ENCODE results near the gene VASH1.
A peak's percentile ranks its signal among the peaks of the same experiment; 100 is the strongest.
"Not testable (repeated sequence)": the region's sequence is repeated elsewhere in the genome, so short reads cannot be mapped to it uniquely, and the experiment has no call there.

Gene VASH1

DNA sequence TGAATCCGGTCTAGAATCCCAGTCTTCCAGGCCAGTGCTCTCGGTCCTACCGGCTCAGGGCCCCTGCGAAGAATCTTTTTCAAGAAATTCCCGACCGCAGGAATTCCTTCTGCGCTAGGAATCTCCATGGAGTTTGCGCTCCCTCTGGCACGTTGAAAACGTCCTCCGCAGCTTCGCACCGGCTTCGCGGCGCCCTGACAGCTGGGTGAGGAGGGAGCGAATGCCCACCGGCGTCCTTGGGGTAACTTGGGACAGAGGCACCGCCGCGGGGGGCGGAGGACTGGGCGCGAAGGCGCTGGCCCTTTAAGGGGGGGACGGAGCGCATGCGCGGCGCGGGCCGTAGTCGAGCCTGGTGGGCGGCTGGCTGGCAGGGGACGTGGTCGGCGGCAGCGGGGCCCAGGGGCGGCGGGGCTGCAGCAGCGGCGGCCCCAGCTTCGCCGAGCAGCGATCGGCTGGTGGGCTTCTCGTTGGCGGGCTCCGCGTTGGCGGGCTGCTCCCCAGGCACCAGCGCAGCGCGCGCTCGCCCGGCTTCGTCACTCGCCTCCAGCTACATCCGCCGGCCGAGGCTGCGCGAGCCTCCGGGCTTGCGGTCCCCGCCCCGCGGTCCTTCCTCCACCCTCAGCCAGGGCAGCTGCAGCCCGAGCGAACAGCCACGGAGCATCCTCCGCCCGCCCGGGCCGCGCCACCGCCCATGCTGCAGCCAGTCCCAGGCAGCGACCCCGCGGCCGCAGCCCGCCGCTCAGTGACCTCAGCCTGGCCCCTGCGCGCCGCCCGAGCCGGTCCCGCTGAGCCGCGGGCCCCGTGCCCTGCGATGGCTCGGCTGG lies at the start of gene VASH1:
VASH1 (plus strand) TSS at position 333 of the 824 bp plus-strand sequence. CDS start 1,354 bp downstream, outside the sequence.
- peak; percentile 62 for DNase-seq (ENCODE audit: low read depth, low spot score)

DNA sequence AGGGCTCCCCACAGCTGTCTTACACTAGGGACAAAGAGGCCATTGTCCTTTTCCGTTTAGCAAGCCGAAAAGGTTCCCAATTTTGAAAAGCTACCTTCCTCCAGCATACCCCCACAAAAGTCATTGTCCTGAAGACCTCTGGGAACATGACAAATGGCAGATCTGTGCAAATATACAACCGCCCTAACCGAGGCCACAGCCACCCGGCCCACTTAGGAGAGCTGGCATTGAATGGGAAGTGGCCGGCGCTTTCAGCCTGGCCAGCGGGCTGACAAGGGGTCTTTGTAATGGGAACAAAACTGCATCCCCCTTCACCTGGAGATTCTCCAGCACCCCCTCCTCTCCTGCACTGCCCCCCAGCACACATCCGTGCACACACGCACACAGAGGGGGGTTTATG lies 48.1 kb upstream of the VASH1 start:
- DNase-seq (ENCODE audit: low read depth, low spot score) = no peak

GRCh38 chr14:76714470-76714869 lies 46.8 kb upstream of the VASH1 start:
- DNase-seq (ENCODE audit: low read depth, low spot score) = no peak

GRCh38 chr14:76715101-76715500 lies 46.2 kb upstream of the VASH1 start:
- DNase-seq (ENCODE audit: low read depth, low spot score) = no peak

DNA sequence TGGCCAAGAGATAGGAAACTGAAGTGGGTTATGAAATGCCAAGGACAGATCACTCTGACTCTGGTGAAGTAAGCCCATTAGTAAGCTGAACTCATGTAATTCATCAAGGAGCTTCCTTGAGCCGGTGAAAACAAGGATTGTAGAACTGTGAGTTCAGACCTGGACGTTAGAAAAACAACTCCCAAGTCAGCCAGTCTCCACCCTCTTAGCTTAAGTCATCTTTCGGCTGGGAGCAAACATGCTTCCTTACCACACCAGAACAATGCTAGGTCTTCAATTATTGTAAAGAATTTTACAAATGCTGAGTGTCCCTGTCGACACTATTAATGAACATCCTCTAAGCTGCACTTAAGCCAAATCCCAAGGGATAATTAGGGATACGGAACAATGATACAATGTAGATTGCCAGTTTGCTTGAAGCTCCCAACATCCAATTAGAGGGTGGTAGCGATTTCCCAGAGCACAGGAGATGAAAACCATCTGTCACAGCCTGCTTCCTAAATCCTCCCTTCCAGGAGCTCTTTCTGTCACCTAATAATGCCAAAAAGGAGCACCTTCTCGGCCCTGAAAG lies 45.7 kb upstream of the VASH1 start:
- DNase-seq (ENCODE audit: low read depth, low spot score) = no peak

DNA sequence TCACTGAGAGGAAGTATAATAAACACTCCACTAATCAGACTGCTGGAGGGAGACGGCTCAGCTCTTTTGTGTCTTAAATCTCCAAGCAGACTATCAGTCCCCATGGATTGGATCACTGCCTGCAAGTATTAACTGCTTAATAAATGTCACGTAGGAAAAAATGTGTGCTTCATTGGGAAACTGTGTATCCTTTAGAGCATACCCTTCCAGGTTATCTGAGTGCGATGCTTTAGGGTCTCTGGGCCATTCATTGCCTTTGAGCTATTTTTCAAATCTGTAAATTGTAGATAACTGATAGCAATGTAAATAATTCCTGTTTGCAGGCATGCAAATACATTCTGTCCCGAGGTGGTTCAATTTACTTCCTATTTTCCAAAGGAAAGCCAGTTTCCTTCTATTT lies 45.0 kb upstream of the VASH1 start:
- DNase-seq (ENCODE audit: low read depth, low spot score) = no peak

DNA sequence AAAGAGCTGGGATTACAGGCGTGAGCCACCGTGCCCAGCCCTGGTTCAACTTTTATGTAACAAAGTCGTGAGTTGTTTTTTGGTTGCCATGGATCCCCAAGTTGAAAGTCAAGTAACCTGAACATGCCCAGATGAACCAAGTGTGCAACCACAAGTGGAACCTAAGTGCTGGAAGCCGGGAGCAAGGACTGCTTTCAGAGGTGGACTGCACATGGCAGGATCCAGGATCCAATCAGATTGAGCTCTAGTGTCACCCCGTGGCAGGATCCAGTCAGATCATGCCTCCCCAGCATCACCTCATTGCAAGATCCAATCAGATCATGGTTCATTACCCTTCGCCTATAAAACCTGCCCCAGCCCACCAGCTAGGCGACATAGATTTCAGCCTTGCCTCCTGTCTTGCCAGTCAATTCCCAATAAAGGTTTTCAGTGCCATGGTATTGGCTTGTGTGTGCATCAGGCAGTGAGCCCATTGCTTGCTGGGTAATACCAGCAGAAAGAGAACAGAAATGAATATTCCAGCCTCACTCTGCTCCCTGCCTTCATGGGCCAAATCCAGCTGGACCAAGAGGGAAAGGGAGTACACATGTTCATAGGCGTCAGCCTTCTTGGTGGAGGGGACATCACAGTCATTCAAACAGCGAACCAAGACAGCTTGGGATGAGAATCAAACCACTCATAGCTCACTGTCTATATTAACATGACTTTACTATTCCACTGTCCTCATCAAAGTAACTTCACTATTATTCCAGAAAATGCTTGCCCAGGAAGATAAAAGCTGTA lies 43.6 kb upstream of the VASH1 start:
- DNase-seq (ENCODE audit: low read depth, low spot score) = no peak

DNA sequence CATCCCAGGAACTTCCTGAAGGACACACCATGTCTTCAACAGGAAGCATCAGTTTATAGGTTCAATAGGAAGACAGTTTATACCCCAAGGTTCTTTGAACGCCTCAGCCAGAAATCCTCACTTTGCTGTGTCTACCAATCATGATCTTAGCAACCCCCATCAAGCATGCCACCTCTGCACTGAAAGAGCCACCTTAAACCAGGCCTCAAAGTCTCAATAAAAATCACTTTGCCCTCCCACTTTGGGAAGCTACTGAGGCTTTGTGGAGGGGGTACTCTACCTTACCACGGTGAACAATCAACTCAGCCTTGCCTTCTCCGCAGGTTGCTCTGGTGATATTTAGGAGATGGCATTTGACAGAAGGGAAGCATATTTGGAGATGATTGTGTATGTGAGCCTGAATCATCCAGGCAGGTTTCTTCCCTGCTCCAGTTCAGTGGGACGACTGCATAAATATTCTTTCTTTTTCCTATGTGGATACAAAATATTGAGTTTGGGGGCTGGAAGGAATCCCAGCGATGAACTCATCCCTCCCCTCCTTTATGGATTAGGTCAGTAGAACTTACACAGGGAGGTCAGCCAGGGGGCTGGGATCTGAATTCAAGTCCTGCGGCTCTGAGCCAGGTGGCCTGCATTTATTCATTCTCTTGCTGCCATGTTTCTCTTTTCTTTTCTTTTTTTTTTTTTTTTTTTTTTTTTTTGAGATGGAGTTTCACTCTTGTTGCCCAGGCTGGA lies 42.8 kb upstream of the VASH1 start:
- DNase-seq (ENCODE audit: low read depth, low spot score) = no peak

GRCh38 chr14:76719666-76720065 lies 41.6 kb upstream of the VASH1 start:
- no peak for DNase-seq (ENCODE audit: low read depth, low spot score)

DNA sequence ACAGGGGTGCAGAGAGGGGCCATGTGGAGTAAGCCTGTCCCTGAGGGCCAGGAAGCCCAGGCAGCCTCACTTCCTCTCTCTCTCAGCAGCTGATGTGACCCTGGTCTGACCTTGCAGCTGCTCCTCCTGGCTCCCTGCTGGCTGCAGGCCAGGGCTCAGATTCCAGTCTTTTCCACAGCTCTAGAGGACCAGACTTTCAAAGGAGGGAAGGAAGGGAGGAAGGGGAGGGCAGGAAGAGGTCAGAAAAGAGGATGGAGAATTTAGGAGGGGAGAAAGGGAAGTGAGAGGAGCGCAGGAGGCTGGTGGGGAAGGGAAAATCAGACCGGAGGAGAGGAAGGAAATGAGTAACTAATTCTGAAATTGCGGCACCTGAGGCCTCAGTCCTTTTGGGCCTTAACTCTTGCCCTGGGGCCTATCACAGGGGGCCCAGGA lies 40.9 kb upstream of the VASH1 start:
- peak; percentile 55 for DNase-seq (ENCODE audit: low read depth, low spot score)

- not testable (repeated sequence) for DNase-seq (ENCODE audit: low read depth, low spot score)
These were observed 39.8 kb upstream of the VASH1 start for GRCh38 chr14:76721506-76721905.

- no peak for DNase-seq (ENCODE audit: low read depth, low spot score)
These were observed 36.4 kb upstream of the VASH1 start for GRCh38 chr14:76724651-76725550.

DNA sequence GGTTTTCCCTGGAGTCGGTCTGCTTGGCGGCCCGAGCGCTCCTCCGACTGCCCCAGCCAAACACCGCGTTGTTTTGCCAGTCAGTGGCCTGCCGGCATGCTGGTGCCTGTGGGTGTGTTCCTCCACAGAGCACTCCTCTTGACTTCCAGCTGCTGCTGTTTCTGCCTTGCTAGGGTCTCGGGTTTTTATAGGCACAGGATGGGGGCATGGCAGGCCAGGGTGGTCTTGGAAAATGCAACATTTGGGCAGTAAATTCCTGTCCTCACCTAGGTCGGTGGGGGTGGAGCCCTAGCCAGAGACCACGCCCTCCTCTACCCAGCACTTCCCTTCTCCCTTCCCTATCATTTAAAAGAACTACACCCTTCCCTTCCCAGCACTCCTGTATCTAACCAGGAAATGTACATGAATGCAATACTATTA lies 34.7 kb upstream of the VASH1 start:
- peak; percentile 17 for DNase-seq (ENCODE audit: low read depth, low spot score)

DNA sequence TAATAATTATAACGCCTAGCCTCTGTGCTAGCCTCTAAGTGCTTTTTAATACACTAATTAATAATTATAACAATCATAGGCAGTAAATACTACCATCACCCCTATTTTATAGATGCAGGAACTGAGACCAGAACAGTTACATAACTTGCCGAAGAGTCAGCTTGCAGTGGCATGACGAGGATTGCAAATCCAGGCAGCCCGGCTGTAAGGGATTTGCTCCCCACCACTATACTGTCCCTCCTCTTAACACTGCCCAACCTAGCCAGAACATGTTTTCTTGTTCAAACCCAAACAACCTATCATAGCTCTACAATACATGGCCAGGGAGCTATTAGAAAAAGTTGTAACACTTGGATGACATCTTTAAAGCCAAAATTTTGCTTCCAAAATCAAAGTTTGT lies 33.9 kb upstream of the VASH1 start:
- no peak for DNase-seq (ENCODE audit: low read depth, low spot score)

- DNase-seq (ENCODE audit: low read depth, low spot score) = no peak
These were observed 33.4 kb upstream of the VASH1 start for GRCh38 chr14:76727901-76728300.

DNA sequence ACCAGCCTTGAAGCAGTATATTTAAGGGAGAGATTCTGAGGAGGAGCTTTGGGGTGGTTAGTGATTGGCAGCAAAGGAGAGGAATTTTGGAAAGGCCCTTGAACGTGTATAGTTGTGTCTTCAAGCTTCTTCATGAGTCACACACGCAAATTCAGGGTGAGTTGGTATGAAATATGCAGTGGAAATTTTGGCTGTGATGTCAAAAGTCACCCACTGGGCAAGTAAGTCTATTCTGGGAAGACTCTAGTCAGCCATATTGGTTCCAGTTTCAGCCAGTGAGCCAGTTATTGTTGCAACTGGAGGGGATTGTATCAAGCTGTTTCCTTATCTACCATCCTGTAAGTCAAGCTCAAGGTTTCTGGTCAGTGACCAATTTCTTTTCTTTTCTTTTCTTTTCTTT lies 32.0 kb upstream of the VASH1 start:
- no peak for DNase-seq (ENCODE audit: low read depth, low spot score)

- no peak for DNase-seq (ENCODE audit: low read depth, low spot score)
These were observed 31.2 kb upstream of the VASH1 start for GRCh38 chr14:76729953-76730505.

- not testable (repeated sequence) for DNase-seq (ENCODE audit: low read depth, low spot score)
These were observed 26.8 kb upstream of the VASH1 start for GRCh38 chr14:76734501-76734900.

- DNase-seq (ENCODE audit: low read depth, low spot score) = no peak
These were observed 24.8 kb upstream of the VASH1 start for GRCh38 chr14:76736514-76736913.

DNA sequence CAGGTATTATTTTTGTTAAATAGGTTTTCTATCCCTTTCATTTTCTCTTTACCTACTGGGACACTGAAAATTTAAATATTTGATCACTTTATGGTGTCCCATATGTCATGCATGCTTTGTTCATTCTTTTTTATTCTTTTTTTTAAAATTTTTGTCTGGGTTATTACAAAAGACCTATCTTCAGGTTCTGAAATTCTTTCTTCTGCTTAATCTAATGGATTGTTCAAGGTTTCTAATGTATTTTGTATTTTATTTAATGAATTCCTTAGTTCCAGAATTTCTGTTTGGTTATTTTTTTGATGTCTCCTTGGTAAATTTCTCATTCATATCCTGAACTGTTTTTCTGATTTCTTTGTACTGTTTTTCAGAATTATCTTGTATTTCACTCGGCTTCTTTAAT lies 20.2 kb upstream of the VASH1 start:
- no peak for DNase-seq (ENCODE audit: low read depth, low spot score)

Measured in ELF-1 (cell line).